Smooth muscle cell (in vitro differentiated cells): ENCODE data around the gene HERPUD2. TPM values are rescaled to one million over a fixed set of nuclear protein-coding genes. Genes with fewer than 3 reads are reported as not detected.

Experiments
- polyA plus RNA-seq: library from polyadenylated mRNA; unstranded; fragments of >200 nt; fragmentation: Nextera tagmentation; extraction: Ambion mirVana; gene quantifications from 2 replicates; pipeline ENCODE4 v1.2.1, GENCODE V29; 2016
- total RNA-seq: library from RNA; depleted of rRNA; stranded (reverse); fragments of >200 nt; gene quantifications from 2 replicates; pipeline ENCODE4 v1.2.3, GENCODE V29; 2014

Gene HERPUD2
- total and polyA plus RNA-seq, 2 experiments from 2014 or later, result 23.2 to 28.1 TPM

Other genes with a start within 250 kb of the HERPUD2 start
- gene SEPTIN7, start 105.9 kb upstream of the HERPUD2 start, total RNA-seq, result 491 and 585 TPM in 2 replicates
- 446 and 452 TPM in 2 replicates for gene SEPTIN7, start 105.9 kb upstream of the HERPUD2 start, polyA plus RNA-seq